Measurements from ENCODE around the gene RSKR. TPM values are rescaled to one million over a fixed set of nuclear protein-coding genes. Genes with fewer than 3 reads are reported as not detected.

RSKR gene
- 2.7 and 4.7 TPM in 2 replicates for total RNA-seq

GRCh38 chr17:28613931-28614381 lies at the start of gene RSKR:
Gene RSKR (minus strand): TSS chr17:28614185. CDS start chr17:28614161, 24 bp downstream.

GRCh38 chr17:28661635-28662526 lies 47.9 kb upstream of the RSKR start, which contains the start of the genes SDF2 and SUPT6H:
Gene SDF2 (minus strand): TSS chr17:28661906. CDS start chr17:28661876, 30 bp downstream.
Gene SUPT6H (plus strand): TSS chr17:28662205. CDS start chr17:28673402, 11,197 bp downstream.

GRCh38 chr17:28644787-28645575 lies 31.0 kb upstream of the RSKR start, which contains the start of gene BLTP2:
Gene BLTP2 (minus strand): TSS chr17:28645158. CDS start chr17:28645056, 102 bp downstream.

GRCh38 chr17:28598799-28599310 lies 15.1 kb downstream of the RSKR start, which contains the start of gene SPAG5:
Gene SPAG5 (minus strand): TSS chr17:28599025. CDS start chr17:28598946, 79 bp downstream.

GRCh38 chr17:28576758-28577465 lies 37.1 kb downstream of the RSKR start, which contains the start of gene ALDOC:
Gene ALDOC (minus strand): TSS chr17:28576895. CDS start chr17:28575532, 1,363 bp downstream.

GRCh38 chr17:28571361-28572122 lies 42.4 kb downstream of the RSKR start, which contains the start of gene PIGS:
Gene PIGS (minus strand): TSS chr17:28571524. CDS start chr17:28571496, 28 bp downstream.

Other genes starting within 250 kb of the RSKR start
- not detected in 2 replicates for gene SEBOX, start 249.0 kb downstream of the RSKR start, total RNA-seq
- not detected in 2 replicates for gene VTN, start 243.9 kb downstream of the RSKR start, total RNA-seq
- gene SARM1, start 242.5 kb downstream of the RSKR start, total RNA-seq: 0.21 and 0.48 TPM in 2 replicates
- 6.3 and 12.6 TPM in 2 replicates for gene SLC46A1, start 208.0 kb downstream of the RSKR start, total RNA-seq
- gene SLC13A2, start 140.5 kb downstream of the RSKR start, total RNA-seq: not detected in 2 replicates
- gene FOXN1, start 107.8 kb downstream of the RSKR start, total RNA-seq: 0.21 and 0.24 TPM in 2 replicates
- 30.6 and 34.5 TPM in 2 replicates for gene UNC119, start 61.6 kb downstream of the RSKR start, total RNA-seq
- gene PIGS, start 42.7 kb downstream of the RSKR start, total RNA-seq: 45.2 and 48.4 TPM in 2 replicates
- gene ALDOC, start 37.3 kb downstream of the RSKR start, total RNA-seq: 78.4 and 88.7 TPM in 2 replicates
- 0.85 and 3.9 TPM in 2 replicates for gene SPAG5, start 15.2 kb downstream of the RSKR start, total RNA-seq
- gene BLTP2, start 31.0 kb upstream of the RSKR start, total RNA-seq: 101 and 151 TPM in 2 replicates
- 51.1 and 56.1 TPM in 2 replicates for gene SDF2, start 47.7 kb upstream of the RSKR start, total RNA-seq
- gene SUPT6H, start 48.0 kb upstream of the RSKR start, total RNA-seq: 24.3 and 28.4 TPM in 2 replicates
- gene PROCA1, start 97.7 kb upstream of the RSKR start, total RNA-seq: 0.24 and 0.64 TPM in 2 replicates
- 118 and 133 TPM in 2 replicates for gene RAB34, start 103.7 kb upstream of the RSKR start, total RNA-seq
- 783 and 1,374 TPM in 2 replicates for gene RPL23A, start 105.8 kb upstream of the RSKR start, total RNA-seq
- 9.4 and 10.6 TPM in 2 replicates for gene TLCD1, start 112.0 kb upstream of the RSKR start, total RNA-seq
- 2.6 and 4.1 TPM in 2 replicates for gene NEK8, start 114.6 kb upstream of the RSKR start, total RNA-seq
- 37.9 and 57.4 TPM in 2 replicates for gene TRAF4, start 129.8 kb upstream of the RSKR start, total RNA-seq
- gene FAM222B, start 228.6 kb upstream of the RSKR start, total RNA-seq: 1.7 and 3.4 TPM in 2 replicates
- 35.9 and 39.2 TPM in 2 replicates for gene ERAL1, start 240.8 kb upstream of the RSKR start, total RNA-seq